Measurements from ENCODE around the gene TRAF7.

The TRAF7 gene

DNA sequence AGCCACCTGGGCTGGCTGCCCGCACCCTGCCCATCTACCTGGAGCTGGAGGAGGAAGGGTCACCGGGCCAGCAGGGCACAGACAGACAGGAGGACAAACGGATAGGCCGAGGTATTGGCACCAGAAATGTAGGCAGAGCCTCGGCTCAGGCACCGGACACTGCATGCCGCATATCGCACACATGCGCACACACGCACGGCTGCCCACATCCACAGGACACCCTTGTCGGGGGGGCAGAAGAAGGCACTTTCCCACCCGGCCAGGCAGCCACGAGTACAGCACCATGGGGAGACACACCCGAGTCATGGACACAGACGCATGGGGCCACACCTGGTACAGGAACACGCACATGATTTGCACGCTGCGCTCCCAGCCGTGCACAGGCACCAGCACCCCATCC, 26.4 kb downstream of the TRAF7 start:
- DNase-seq (ENCODE audit: low read depth in 2 of 2): no peak

DNA sequence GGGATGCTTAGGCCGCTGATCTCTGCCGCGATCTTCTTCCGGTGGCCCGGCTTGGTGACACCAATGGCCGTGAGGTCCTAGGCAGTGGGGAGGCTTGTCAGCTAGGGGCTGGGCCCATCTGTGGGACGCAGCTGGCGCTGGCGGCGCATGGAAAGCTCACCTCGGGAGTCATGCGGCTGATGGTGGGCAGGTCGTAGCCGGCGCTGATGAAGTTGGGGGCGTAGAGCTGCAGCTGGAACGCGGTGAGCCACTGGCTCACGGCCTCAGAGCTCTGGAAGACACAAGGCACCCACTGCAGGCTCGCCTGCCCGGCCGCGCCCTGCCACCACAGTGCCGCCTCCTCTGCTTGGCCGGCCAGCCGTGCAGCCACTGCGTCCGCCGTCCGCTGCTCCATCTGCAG, 28.1 kb downstream of the TRAF7 start:
- no peak for DNase-seq (ENCODE audit: low read depth in 2 of 2)

DNA sequence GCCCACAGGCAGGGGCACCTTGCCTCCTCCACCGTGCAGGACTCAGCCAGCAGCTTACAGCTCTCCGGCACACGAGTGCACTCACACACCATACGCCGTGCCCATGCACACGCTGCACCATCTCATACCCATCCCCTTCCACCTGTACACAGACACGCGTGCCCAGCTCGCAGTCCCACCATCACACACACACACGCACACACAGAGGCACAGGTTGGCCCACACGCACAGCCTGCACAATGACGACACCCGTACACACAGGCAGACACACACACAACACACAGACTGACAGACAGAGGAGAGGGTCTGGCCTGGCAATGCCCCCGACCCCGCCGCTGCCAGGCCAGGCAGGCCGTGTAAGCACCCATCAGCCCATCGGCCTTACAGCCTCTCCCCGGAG, 28.8 kb downstream of the TRAF7 start:
- no peak for DNase-seq (ENCODE audit: low read depth in 2 of 2)

DNA sequence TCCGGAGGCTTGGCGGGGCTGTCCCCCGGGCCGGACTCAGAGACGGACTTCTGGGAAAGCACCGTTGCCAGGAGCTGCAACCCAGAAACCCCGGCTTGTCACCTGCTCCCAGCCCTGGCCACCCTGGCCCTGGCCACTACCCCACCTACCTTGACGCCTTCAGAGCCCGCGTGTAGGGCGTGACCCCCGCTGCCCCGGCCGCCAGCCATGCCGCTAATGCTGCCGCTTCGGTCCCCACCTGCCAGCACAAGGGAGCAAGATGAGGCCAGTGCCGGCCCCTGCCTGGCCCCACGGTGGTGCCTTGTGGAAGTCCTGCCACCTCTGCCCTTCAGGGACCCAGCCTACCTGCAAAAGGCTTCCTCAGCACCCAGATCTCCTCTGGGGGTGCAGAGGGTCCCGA, 29.4 kb downstream of the TRAF7 start:
- no peak for DNase-seq (ENCODE audit: low read depth in 2 of 2)

DNA sequence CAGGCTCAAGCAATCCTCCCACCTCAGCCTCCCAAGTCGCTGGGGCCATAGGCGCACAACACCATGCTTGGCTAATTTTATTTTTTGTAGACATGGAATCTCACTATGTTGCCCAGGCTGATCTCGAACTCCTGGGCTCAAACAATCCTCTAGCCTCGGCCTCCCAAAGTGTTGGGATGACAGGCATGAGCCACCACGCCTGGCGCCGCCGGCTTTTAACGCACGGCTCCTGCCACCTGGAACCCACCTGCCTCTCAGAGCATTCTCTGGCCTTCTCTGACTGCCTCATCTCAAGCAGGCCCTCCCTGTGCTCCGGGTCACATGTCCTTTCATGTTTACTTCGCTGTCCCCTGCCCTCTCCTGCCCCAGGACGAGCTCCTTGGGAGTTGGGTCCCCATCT, 30.5 kb downstream of the TRAF7 start:
- DNase-seq (ENCODE audit: low read depth in 2 of 2): no peak

DNA sequence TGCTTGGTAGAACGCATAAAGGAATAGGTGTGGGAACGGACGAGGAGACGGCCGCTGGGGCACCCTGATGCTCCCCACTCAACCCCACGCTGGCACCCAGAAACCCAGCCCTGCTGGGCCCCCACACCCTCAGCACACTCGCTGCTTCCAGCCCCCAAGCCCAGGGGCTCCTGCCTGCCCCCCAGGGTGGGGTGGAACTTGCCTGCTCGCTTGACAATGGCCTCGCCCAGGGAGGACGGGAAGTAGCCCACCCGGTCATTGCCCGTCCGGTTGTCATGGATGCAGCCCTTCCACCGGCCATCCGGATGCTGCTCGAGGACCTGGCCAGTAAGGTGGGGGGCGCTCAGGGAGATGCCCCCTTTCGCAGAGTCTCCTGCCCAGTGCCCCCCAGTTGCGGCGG, 30.9 kb downstream of the TRAF7 start:
- no peak for DNase-seq (ENCODE audit: low read depth in 2 of 2)

DNA sequence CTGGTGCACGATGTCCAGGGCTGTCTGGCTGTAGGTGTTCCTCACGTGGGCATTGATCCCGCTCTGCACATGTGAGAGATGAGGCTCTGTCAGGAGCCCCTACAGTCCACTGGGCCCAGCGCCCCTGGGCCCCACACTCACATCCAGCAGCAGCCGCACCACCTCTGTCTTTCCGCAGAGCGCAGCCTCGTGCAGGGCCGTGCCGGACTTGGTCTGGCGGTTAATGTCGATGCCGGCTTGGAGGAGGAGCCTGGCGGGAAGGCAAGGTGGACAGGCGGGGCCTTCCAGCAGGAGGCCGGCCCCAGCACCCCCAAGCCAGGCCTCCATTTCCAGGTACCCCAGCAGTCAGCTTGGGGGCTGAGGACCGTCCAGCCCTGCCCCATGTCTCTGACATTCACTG, 31.6 kb downstream of the TRAF7 start:
- no peak for DNase-seq (ENCODE audit: low read depth in 2 of 2)

DNA sequence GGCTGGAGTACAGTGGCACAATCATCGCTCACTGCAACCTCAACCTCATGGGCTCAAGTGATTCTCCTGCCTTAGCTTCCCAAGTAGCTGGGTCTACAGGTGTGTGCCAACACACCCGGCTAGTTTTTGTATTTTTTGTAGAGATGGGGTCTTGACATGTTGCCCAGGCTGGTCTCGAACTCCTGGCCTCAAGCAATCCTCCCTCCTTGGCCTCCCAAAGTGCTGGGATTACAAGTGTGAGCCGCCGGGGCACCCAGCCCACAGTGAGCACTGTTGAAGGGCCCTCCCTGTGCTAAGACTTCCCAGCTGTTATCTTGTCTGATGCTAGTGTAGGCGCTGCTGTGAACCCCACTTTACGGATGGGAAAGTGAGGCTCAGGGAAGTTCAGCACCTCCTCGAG, 32.8 kb downstream of the TRAF7 start:
- DNase-seq (ENCODE audit: low read depth in 2 of 2): no peak

DNA sequence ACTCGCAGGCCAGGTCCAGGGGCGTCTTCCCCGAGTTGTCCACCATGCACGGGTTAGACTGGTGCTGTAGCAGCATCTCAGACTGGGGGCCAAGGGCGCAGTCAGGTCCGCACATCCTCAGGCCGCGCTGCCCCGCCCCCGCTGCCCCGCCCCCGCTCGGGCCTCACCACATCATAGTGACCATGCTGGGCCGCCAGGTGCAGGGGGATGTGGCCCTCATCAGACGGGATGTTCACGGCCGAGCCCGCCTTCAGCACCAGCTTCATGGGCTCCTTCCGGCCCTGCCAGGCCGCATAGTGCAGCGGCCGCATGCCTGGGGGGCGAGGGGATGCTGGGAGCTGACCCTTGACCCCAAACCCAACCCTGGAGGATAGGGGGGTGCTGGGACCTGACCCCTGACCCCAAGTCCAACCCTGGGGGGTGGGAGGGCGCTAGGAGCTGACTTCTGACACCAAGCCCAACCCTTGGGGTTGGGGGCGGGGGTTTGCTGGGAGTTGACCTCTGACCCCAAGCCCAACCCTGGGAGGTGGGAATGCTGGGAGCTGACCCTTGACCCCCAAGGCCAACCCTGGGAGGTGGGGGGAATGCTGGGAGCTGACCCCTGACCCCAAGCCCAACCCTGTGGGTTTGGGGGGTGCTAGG, 33.8 kb downstream of the TRAF7 start:
- no peak for DNase-seq (ENCODE audit: low read depth in 2 of 2)

DNA sequence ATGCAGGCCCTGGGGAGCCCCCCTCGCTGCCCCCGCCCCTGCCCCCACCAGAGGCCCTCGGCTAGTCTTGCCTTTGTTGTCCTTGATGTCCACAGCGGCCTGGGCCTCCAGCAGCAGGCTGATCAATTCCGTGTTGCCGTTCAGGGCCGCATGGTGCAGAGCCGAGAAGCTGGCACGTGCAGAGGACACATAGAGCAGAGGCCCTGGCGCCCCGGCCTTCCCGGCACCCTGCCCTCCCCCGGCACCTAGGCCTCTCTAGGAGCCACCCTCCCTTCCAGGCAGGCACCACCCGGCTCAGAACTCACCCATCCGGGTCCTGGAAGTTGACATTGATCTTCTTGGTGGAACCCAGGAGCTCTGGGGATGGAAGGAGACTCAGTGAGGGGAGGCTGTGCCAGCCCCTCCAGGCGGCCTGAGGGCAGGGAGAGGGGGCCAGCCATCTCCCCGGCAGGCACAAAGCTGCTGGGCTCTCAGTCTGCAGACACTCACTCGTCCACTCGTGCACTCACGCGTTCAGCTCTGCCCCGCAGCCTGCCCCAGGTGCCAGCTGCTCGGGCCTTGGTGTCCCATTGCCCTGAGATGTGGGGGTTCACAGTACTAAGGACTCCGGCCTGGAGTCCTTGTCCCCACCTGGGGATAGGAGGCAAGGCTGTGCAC, 34.5 kb downstream of the TRAF7 start:
- no peak for DNase-seq (ENCODE audit: low read depth in 2 of 2)

DNA sequence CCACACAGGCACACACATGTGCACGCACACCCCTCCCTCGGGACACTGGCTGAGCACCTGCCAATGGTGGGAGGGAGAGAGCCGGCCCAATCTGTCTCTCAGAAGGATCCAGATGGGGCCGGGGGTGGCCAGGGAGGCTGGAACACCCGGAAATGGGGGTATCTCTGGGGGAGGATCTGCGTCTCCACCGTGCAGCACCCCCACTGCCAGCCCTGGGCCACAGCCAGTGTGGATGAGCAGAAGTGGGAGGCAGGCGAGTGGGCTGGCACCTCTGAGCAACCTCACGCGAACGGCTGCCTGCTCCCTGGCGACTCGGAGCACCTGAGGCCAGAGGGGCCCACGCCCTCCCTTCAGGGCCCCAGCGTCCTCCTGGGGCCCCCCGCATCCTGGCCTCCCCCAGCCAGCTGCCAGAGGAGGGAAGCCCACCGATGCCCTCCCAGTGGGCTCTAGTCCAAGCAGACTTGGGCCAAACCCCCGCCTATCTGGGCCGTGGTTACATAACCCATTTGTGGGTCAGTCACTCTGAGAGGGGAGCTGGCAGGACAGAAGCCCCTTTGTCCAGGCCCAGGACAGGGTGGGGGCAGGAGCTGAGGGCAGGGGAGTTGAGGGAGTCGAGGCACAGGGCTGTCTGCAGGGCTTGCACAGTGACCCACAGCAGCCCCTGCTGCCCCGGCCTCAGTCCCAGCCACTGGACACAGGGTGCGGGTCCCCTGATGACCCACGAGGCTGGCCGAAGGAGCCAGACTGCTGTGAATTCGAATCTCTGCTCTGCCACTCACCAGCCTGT, 35.3 kb downstream of the TRAF7 start:
- DNase-seq (ENCODE audit: low read depth in 2 of 2): no peak

DNA sequence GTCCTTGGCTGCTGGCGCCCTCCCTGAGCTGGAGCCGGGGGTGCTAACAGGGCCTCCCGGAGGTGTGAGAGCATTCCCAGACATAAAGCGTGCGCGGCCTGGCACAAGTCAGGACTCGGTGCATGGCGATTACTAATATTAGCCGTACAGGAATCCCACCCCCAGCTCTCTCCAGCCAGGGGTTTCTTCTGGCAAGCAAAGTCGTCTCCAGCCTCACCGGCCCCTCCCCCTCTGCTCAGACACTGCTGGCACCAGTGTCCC, 35.8 kb downstream of the TRAF7 start:
- DNase-seq (ENCODE audit: low read depth in 2 of 2): no peak

DNA sequence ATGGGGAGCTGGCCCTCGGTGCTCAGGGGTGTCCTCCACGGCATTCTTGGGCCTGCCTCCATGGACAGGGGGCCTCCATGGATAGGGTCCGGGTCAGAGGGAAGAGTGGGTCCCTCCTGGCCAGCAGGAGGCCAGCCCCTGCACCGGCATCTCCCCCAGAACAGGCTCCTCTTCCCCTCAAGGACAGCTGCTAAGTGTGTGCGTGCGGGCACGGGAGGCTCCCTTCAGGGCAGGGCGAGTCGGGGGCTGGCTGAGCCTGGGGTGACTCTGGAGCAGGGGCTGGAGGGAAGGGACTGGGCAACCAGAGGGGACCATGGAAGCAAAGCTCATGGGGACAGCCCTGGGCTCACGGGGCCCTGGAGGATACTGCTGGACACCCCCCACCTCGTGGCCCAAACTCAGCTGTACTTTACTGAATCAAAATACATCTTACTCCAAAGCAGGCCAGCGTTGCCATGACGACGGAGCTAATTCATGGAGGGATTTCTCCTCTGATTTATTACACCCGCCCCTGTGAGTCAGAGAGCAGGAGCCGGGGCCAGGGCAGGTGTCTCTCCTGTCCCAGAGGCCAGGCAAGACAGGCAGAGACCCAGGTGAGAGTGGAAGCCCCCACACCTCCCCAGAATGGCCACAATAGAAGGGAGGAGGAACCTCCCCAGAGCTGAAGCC, 38.7 kb downstream of the TRAF7 start:
- no peak for DNase-seq (ENCODE audit: low read depth in 2 of 2)

DNA sequence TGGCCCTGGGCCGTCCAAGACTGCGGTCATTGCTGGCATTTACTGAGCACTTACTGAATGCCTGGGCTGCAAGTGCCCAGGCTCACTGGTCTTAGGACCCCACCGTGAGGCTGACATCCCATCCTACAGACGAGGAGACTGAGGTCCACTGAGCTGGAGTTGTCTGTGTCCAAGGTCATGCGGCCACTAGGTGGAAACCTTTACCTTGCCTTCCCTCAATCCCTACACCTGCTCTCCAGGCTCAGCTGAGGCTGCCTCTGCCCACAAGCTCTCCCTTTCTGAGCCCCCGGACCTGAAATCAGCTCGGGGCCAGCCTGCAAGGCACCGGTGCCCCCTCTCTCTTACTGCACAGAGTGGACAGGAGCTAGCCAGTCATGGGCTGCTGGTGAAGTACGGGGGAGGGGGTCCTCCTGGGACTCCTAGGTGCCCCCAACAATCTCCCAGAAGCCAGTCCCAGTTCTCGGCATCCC, 39.3 kb downstream of the TRAF7 start:
- DNase-seq (ENCODE audit: low read depth in 2 of 2): peak in 1 of 2 donors; percentile 8

DNA sequence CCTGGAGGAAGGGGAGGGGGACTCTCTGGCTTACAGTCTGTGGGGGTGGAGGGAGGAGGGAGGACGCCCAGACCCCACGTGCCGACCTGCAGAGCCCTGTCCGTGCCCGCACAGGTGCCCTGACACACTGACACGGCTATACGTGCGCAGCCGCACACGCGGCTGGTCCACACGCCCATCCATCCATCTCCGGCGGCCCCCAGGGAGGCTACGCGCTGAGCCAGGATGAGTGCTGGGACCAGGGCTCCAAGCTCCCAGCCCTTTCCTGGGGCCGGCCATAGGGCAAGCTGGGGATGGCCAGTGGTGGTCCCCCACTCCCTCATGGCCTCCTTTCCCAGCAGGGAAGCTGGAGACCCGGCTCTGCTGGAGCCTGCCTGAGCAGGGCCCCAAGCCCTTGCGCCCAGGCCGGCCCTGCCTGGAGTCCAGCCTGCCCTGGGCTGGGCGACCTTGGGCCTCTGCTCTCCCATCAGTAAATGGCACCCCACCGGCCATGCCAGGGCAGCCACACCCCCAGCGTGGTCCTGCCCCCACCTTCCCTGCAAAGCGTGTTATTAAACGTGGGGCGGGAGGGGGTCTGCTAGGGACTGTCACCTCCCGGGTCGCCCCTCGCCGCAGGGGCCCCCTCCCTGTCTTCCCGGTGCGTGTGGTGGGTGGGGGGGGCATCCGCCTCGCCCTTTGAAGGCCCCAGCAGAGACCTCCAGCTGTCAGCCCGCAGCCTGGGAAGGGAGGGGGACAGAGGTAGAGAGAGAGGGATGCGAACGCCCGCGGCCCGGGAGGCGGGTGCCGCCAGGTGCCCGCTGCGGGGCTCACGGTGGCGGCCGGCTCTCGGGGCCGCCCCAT, 40.0 kb downstream of the TRAF7 start:
- no peak for DNase-seq (ENCODE audit: low read depth in 2 of 2)

DNA sequence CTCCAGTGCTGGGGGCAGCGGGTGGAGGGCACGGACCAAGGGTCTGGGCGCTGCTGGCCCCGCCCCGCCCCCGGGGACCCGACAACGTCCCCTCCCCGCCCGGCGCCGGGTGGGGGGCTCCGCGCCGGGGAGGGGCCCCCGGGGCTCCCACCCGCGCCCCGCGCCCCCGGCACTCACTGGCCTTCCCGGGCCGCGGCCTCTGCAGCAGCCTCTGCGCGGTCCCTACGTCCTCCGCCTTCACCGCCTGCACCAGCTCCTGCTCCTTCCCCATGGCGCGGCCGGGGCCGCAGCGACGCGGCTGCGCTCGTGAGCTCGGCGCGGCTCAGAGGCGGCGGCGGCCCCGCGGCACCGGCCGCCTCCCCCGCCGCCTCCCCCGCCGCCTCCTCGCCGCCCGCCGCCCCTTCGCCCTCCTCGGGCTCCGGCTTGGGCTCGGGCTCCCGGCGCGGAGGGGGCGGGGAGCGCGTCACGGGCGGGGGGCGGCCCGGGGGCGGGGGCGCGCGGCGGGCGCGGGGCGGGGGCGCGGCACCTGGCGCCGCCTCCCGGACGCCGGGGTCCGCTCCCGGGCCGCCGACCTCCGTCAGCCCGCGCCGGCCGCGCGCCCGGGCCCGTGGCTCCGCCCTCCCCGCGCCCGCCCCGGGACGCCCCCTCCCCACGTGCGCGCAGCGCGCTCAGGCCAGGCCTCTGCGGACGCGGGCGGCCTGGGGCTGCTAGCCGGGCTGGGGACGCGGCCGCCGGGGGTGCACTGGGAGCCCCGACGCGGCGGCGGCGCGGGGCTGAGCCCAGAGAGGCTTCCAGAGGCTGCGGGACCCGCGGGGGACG, 40.8 kb downstream of the TRAF7 start, which contains the start of gene CASKIN1:
Gene CASKIN1, minus strand, starts transcription at position 444 of the 819 bp plus-strand sequence. Its CDS starts 173 bp downstream, at position 271.
- no peak for DNase-seq (ENCODE audit: low read depth in 2 of 2)

DNA sequence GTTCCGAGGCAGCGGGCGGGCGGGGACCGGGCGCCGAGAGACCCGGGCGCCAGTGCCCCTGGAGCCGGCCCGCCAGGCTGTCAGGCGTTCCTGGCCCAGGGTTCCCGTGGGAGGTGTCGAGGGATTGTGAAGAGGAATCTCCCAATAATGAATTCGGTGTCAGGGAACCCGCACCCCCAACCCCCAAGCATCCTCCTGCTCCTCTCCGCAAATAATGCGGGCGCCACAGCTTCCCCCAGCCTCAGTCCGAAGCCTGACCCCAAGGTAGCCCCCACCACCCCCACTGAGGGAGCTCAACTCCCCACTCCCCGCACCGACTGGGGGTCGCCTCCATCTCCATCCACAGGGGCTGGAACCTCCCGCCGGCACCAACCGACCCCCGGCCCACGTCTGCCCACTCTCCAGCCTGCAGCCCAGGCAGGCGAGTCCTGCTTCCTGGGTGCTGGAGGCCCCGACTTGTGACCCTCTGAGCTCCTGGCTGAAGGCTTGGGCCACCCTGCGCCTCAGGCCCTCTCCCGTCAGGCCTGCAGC, 41.5 kb downstream of the TRAF7 start:
- DNase-seq (ENCODE audit: low read depth in 2 of 2): no peak

DNA sequence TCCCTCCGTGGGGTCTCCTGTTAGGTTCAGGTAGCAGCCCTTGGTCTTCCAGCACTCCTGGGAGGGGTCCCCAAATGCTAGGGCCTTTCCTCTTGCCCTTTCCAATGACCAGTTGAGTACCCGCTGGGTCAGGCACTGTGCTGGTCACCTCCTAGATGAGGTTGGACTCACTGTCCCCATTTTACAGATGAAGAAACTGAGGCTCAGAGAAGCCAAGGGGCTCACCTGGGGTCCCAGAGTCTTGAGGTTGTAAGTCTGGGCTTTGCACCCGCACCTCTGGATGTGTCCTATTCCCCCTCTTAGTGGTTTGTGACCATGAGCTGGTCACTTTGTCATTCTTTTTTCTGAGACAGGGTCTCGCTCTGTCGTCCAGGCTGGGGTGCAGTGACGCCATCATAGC, 42.2 kb downstream of the TRAF7 start:
- DNase-seq (ENCODE audit: low read depth in 2 of 2): no peak

DNA sequence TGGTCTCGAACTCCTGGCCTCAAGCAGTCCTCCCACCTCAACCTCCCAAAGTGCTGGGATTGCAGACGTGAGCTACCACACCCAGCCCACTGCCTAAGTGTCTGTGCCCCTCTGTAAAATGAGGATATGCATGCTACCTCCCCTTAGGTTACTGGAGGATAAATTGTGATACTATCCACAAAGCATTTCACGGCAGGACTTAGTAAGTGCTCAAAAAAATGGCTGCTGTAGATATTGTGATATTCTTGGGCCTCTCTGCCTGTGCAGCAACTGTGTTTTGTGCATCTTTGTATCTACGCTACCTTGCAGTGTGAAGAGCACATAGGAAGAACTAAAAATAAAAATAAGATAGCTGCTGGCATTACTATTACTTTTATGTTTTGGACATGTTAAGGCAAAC, 42.7 kb downstream of the TRAF7 start:
- DNase-seq (ENCODE audit: low read depth in 2 of 2): no peak

DNA sequence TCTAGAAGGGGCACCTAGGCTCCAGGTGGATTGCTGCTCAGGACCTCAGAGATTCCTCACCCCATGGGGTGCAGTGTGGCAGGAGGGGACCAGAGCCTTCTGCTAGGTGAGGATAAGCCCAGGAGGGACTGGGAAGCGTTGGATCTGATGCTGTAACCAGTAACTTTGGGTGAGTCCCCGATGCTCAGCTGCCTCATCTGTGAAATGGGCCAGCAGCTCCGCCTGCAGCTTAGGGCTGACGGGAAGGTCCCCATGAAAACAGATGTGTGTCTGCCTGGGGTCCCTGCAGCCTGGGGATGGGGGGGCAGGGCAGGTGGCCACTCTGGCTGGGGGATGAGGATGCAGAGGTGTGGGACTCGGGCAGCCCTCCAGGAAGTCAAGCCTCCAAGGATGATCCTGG, 43.5 kb downstream of the TRAF7 start:
- DNase-seq (ENCODE audit: low read depth in 2 of 2): no peak
